HG03575 (cell line): ENCODE results near the gene DUOX2.
"Not testable (repeated sequence)": the region's sequence is repeated elsewhere in the genome, so short reads cannot be mapped to it uniquely, and the experiment has no call there.

Experiments
- ATAC-seq: cut with Tn5 transposase; IDR thresholded peaks from one replicate; pipeline ENCODE4 v1.9.1; 2021; ENCODE audit not compliant: unreplicated experiment, insufficient number of reproducible peaks, low FRiP score; ENCODE audit errors: extremely low read depth

DUOX2 gene

GRCh38 chr15:45140557-45141250 is 26.7 kb upstream of the DUOX2 start:
- no peak for ATAC-seq

GRCh38 chr15:45139770-45140169 is 25.8 kb upstream of the DUOX2 start:
- ATAC-seq: no peak

- no peak for ATAC-seq
Measured at GRCh38 chr15:45138814-45139765, 25.1 kb upstream of the DUOX2 start.

GRCh38 chr15:45137703-45138102 is 23.7 kb upstream of the DUOX2 start:
- ATAC-seq: no peak

GRCh38 chr15:45136378-45136764 is 22.4 kb upstream of the DUOX2 start:
- ATAC-seq: no peak

GRCh38 chr15:45135705-45136377 is 21.9 kb upstream of the DUOX2 start:
- ATAC-seq: not testable (repeated sequence)

- no peak for ATAC-seq
Measured at GRCh38 chr15:45134682-45135604, 21.0 kb upstream of the DUOX2 start.

GRCh38 chr15:45134046-45134445 is 20.1 kb upstream of the DUOX2 start:
- ATAC-seq: no peak

- ATAC-seq: no peak
Measured at GRCh38 chr15:45133561-45133920, 19.6 kb upstream of the DUOX2 start.

- no peak for ATAC-seq
Measured at GRCh38 chr15:45132844-45133560, 19.0 kb upstream of the DUOX2 start.

- ATAC-seq: no peak
Measured at GRCh38 chr15:45131510-45131909, 17.5 kb upstream of the DUOX2 start.

GRCh38 chr15:45130291-45131000 is 16.5 kb upstream of the DUOX2 start:
- no peak for ATAC-seq

- ATAC-seq: no peak
Measured at GRCh38 chr15:45129651-45130129, 15.7 kb upstream of the DUOX2 start, which contains the start of the genes DUOX1 and DUOXA1. Gene DUOX1 (plus strand): TSS chr15:45129994. CDS start chr15:45131967, 1,973 bp downstream. Gene DUOXA1 (minus strand): TSS chr15:45129879. CDS start chr15:45123014, 6,865 bp downstream.

GRCh38 chr15:45128971-45129639 is 15.1 kb upstream of the DUOX2 start:
- ATAC-seq: no peak

- ATAC-seq: no peak
Measured at GRCh38 chr15:45126535-45127158, 12.7 kb upstream of the DUOX2 start.

GRCh38 chr15:45123397-45123796 is 9.4 kb upstream of the DUOX2 start:
- ATAC-seq: no peak
